Raji (cell line): ENCODE results near the gene MEGF6.

ENCODE experiments used
- POLR2A ChIP-seq: IDR thresholded peaks from 2 replicates; pipeline ENCODE4 v1.6.1; 2011; ENCODE audit warnings: low read depth, low read length, control low read depth; ENCODE audit not compliant: insufficient read depth

MEGF6 gene

DNA sequence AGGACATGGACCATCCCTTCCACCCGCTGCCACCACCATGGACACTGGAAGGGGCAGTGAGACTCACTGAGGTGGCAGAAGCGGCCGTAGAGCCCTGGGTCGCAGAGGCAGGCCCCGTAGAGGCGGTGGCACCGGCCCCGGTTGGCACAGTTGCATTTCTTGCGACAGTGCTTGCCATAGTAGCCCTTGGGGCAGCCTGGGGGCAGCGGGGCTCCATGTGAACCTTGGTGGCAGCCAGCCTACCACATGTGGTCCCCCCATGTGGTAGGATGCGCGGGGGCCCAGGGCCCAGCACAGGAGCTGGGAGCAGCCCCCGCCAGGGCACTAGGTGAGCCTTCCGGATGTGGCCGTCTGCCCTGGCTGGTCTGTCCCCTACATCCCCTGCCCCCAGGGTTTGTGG lies 105.3 kb downstream of the MEGF6 start:
- no peak for TF ChIP-seq POLR2A

DNA sequence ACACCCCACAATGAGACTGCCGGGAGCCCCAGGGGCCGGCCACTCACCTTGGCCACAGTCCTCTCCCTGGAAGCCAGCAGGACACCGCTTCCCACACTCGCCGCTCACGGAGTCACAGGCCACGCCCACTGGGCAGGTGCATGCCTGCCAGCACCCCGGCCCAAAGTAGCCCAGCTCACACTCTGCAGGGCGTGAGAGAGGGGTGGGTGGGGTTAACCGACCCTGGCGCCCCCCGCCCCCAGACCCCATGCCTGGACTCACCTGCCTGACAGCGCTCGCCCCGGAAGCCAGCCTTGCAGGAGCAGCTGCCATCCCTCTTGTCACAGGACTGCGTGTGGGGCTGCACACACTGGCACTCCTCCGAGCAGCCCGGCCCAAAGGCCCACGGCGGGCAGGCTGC lies 106.1 kb downstream of the MEGF6 start:
- TF ChIP-seq POLR2A: no peak

DNA sequence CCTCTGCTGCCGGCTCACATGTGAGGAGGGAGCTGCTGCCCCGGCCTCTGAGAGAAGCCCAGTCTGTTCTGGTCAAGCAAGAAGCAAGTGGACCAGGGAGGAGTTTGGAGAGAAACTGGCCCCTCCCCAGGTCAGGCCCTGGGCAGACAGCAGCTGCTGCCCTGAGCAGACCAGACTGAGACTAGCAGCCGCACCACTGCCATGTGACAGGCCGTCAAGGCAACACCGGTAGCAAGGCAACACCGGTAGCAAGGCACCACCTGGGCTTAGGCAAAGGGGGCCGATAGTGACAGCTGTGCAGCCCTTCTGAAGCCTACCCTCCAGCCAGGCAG lies 106.5 kb downstream of the MEGF6 start:
- TF ChIP-seq POLR2A: no peak

DNA sequence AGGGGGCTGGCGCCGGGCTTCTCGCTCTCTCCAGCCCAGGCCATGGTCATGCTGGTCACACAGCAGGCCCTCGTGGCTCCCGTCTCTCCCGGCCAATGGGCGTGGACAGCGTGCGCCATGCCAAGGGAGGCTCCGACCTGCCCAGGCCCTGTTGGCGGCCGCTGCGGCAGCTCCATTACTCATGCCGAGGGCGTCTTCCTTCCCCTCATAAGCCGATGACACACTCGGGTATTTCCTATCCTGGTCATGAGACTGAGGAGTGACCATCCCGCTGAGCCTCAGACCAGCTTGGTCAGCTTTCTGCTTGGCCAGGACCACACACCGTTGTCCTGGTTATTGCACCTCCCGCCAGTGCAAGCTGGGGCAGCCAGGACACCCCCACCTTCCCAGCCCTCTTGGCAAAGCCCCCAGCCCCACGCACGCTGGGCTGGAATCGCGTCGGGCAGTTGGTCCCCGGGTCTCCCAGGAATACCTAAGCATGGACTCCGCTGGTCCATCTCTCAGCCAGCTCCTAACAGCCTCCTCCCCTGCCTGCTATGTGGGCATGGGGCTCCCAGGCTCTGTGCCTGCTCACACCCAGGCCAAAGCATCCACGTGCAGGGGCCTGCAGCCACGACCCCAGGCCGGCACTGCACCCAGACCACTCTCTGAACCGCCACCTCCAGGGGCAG lies 107.0 kb downstream of the MEGF6 start:
- TF ChIP-seq POLR2A: no peak

DNA sequence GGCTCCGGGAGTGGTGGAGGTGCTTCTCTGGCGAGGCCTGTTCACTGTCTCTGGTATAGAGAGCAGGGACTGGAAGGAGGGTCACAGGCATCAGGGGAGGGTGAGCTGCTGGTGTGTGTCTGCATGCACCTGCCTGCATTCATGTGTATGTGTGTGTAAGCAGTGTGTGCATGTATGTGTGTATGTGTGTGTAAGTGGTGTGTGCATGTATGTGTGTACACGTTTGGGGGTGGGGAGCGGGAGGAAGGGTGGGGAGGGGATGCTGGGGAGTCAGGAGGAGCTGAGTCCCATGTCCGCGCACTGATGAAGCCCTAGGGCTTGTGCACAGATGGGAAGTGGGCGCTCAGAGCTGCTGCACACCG lies 107.8 kb downstream of the MEGF6 start:
- TF ChIP-seq POLR2A: no peak

DNA sequence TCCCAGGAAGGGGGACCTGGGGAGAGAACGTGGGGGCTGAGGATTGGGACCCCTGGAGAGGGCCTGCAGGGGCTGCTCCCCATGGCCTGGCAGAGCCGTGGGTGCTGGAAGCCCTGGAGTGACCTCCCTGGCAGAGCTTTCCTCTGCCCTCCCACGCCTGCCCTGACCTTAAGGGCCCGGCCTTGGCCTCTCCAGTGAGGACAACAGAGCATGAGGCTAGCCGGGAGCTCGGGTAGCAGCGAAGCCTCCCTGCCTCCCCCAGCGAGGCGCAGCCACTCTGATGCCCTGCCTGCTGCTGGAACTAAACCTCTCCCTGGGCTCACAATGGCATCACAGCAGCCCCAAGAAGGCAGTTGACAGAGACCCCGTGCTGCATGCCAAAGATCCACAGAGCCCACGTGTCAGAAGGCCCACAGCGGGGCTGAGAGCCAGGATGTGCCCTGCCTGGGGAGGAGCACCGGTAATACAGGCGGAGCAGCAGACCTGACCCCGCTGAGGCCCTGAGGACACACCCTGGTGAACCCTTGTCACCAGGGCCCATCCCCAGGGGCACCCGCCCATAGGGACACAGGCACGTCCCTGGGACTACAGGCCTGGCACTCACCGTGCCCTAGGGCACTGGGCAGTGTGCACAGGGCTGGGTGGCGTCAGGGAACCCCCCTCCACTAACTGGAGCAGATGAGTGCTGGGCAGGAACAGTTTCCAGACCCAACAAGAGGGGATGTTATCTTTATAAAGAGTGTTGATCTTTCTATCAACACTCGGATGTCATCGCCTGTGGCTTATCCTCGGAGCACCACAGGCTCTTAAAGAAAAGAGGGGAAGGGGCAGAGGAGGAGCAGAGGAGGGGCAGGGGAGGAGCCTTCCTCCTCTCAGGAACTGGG lies 108.4 kb downstream of the MEGF6 start:
- no peak for TF ChIP-seq POLR2A

DNA sequence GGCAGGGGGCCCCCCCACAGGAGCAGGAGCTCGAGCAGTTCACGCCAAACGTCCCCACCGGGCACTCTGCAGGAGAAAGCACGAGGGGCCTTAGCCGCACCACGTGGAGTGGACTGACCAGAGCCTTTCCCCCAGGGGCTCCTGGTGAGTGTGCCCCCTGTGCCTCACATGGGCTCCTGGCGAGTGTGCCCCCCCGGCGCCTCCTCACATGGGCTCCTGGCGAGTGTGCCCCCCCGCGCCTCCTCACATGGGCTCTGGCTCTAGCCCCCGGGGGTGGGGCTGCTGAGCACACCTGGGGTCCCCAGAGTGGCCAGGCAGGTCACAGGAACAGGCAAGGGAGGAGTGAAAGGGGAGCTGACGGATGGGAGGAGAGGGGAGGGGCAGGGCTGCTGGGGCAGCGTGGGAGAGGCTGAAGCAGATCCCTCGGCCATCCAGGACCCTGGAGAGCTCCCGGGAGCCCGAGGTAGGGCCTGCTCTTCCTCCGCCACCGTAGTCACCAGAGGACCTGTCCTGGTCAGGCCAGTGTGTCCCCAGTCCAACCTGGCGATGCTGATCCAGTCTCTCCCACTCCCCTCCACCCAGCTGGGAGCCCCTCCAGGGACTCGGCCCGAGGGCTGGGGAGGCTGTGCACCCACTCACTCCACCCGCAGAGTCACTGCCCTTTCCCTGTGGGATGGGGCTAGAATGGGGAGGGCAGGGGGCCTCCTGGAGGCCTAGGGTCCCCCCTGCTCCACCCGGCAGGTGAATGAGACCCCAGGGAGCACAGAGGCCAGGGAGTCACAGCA lies 109.3 kb downstream of the MEGF6 start:
- no peak for TF ChIP-seq POLR2A

DNA sequence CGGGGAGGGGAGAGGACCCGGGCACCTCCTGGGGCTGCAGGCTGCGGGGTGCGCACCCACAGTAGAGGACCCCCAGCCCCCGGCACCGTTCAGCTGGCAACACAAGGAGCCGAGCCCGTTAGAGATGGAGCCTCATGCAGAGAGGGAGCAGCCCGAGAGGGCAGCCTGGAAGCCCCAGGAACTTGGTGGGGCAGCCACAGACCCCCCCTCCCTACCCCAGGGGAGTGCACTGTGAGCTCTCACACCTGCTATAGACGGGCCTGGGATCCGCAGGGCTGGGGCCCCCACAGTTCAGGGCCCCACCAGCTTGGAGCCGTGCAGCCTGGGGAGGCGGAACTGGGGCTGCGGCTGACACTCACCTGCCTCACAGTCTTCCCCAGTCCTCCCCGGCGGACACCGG lies 109.9 kb downstream of the MEGF6 start:
- no peak for TF ChIP-seq POLR2A

DNA sequence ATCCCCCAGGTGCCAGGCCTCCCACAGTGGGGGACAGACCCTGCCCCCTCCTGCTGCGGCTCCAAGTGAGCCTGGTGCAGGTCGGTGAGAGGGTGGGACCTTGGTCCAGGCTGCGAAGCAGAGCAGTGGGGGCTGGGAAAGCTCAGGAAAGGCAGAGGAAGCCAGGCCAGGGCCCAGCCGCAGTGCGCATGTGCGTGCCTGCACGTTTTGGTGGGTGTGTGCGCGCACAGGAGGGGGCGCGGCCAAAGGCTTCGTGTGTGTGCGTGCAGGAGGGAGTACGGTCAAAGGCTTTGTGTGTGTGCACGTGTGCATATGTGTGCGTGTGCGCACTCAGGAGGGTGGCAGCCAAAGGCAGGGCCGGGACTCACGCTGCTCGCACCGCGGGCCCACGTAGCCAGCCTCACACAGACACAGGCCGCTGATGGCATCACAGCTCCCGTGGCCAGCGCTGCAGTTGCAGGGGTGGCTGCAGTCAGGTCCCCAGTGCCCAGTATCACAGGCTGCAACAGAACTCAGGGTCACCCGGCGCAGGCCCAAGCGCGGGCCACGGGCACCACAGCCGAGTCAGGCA lies 111.0 kb downstream of the MEGF6 start:
- TF ChIP-seq POLR2A: no peak

DNA sequence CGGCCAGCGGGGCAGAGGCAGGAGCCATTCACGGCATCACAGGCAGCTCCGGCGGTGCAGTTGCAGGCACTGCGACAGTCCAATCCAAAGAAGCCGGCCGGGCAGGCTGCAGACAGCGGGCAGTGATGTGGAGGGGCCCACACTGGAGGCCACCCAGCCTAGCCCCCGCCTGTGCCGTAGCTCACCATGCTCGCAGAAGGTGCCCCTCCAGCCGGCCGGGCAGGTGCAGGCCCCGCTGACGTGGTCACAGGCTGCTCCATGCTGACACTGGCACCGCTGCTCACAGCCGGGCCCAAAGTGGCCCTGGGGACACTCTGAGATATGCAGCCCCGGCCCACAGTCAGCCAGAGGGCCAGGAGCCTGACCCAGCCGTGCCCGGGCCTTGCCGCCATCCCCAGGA lies 111.7 kb downstream of the MEGF6 start:
- no peak for TF ChIP-seq POLR2A

DNA sequence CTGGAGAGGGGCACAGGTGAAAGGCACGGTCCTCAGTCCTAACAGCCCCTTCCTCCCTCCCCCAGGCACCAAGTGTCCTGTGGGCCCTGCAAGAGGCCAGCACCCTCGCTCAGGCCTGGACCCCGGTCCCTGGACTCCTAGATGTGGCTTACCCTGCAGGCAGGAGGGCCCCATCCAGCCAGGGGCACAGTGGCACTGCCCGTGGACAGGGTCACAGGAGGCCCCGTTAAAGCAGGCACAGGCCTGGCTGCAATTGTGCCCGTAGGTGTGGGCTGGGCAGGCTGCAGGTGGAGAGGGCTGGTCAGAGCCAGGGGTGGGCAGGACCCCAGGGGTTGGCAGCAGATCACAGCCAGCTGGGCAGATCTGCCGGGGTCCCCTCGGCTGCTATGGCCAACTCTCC lies 112.3 kb downstream of the MEGF6 start:
- no peak for TF ChIP-seq POLR2A

DNA sequence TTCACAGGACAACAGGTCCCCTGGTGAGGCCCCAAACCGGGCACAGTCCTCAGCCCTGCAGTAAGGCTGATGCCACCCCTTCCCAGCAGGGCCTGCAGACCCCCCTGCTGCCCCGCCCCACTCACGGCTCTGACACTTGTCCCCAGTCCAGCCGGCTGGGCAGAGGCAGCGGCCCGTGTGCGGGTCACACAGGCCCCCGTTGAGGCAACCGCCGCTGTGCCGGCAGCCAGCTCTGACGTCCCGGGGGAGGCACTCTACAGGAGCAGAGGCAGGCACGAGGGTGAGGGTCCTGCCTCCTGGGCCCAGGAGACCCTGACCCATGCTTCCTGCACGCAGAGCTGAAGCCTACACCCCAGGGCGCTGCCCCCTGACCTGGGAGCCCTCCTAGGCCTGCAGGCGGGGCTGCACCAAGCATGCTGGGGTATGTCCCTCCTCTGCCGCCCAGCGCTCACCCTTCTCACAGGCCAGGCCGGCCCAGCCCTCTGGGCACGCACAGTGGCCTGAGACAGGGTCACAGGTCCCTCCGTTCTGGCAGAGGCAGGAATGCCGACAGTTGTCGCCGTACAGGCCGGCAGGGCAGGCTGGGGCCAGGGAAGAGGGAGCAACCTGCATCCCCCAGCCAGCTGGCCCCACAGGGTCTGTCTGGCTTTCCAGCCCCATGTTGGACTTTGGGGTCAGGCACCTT lies 112.9 kb downstream of the MEGF6 start:
- TF ChIP-seq POLR2A: no peak

DNA sequence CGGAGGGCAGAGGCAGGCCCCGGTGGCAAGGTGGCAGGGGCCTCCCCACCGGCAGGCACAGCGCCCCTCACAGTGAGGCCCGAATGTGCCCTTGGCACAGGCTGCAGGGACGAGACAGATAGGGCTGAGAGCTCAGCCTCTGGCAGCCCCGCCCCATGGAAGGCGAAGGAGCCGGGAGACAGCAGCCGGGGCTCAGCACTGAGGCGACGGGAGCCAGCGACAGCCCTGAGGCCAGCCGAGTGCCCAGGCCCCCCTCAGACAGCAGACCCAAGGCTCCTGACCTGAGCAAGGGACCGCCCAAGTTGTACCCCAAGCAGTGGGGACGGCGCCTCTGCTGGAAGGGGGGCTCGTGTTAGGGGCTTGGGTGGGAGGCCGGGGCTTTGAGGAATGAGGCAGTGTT lies 113.8 kb downstream of the MEGF6 start:
- no peak for TF ChIP-seq POLR2A

DNA sequence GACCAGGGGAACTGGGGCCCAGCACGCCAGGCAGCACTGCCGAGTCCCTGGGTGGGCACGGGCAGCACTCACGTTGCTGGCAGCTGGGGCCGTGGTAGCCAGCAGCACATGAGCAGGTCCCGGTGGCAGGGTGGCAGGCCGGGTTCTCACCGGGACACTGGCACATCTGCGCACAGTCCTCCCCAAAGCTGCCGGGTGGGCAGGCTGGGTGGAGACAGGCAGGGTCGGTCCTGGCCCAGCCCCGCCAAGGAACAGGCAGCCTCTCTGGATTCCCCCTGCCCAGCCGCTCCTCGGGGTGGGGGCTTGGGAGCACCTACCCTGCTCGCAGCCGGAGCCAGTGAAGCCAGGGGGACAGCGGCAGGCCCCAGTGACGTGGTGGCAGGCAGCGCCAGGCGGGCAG lies 114.4 kb downstream of the MEGF6 start:
- TF ChIP-seq POLR2A: no peak
